ENCODE data around the gene NUP153. TPM values are rescaled to one million over a fixed set of nuclear protein-coding genes. Genes with fewer than 3 reads are reported as not detected.

The NUP153 gene
- total RNA-seq, 1 experiment from 2014 or later: 99.3 TPM

GRCh38 chr6:17728551-17729222, 22.0 kb upstream of the NUP153 start:
- Histone ChIP-seq H3K79me1 (ENCODE audit: insufficient read depth, low read depth, low read length, poor library complexity, severe bottlenecking) (no peaks in the 10 kb centered on the region), H3K9me3 (ENCODE audit: control insufficient read depth, low read depth, low read length) (no peaks in the 10 kb centered on the region), H3K4me1 (ENCODE audit: insufficient read depth, low read length) (no peaks in the 10 kb centered on the region; the same call in 1 of the 2 replicates), H3K79me2 (ENCODE audit: insufficient read depth, low read length) (no peaks in the 10 kb centered on the region), H3K18ac (ENCODE audit: insufficient read length, low read depth, low read length) (no peak overlapping the region), H2BK12ac (ENCODE audit: insufficient read length, low read depth, low read length) (no peak overlapping the region), H2BK5ac (ENCODE audit: insufficient read length, low read length) (no peak overlapping the region), H2BK15ac (ENCODE audit: low read depth, low read length) (no peak overlapping the region), H2BK20ac (ENCODE audit: low read depth, low read length, poor library complexity, severe bottlenecking) (no peak overlapping the region), H4K20me1 (ENCODE audit: control insufficient read depth, insufficient read depth, insufficient read length) (no peaks in the 10 kb centered on the region), H2AK5ac (ENCODE audit: insufficient read length, low read length) (no peak overlapping the region), H3K23ac (ENCODE audit: insufficient read length, low read depth, low read length) (no peak overlapping the region), H3K4me2 (ENCODE audit: insufficient read depth, insufficient read length, low read length) (no peak overlapping the region), H3K56ac (ENCODE audit: insufficient read length, low read depth, low read length) (no peak overlapping the region), H3K9ac (ENCODE audit: extremely low read depth, insufficient read length, low read length) (no peak overlapping the region), H4K8ac (replicated peaks; ENCODE audit: insufficient read length, low read depth, low read length) (no peak overlapping the region), H3T11ph (ENCODE audit: low read length) (no peak overlapping the region), H3K4ac (ENCODE audit: low read depth, low read length) (no peak overlapping the region), H2BK120ac (ENCODE audit: low read depth, low read length, poor library complexity, severe bottlenecking) (no peak overlapping the region), H2AFZ (ENCODE audit: low read length) (no peak overlapping the region), H3K27me3 (ENCODE audit: insufficient read depth, low read length) (no peaks in the 10 kb centered on the region), H3K14ac (ENCODE audit: insufficient read depth, low read length) (no peak overlapping the region), H3K23me2 (ENCODE audit: insufficient read length, low read depth, low read length, poor library complexity, severe bottlenecking) (no peaks in the 10 kb centered on the region), H3K27ac (ENCODE audit: insufficient read length, low read depth, low read length) (no peak overlapping the region), H4K5ac (ENCODE audit: insufficient read length, low read depth, low read length) (no peak overlapping the region), H4K91ac (ENCODE audit: insufficient read length, low read depth, low read length) (no peak overlapping the region)
- Mint-ChIP-seq H3K27me3 (ENCODE audit: low read depth) (no peaks in the 10 kb centered on the region), H3K27ac (no peak overlapping the region), H3K4me3 (no peak overlapping the region), H3K4me1 (peaks cover 9% of the 10 kb centered on the region in 2 experiments; a peak in 3 of 4 replicates), H3K9me3 (peaks cover 2 to 6% of the 10 kb centered on the region in 2 experiments; a peak in 1 of 5 replicates), H3K36me3 (ENCODE audit: insufficient read depth in 1 of 3, low read depth in 3 of 3) (peaks cover 0 to 2% (median 0%) of the 10 kb centered on the region in 3 experiments; a peak in 2 of 7 replicates)
- no peak for TF ChIP-seq CTCF (conservative IDR thresholded peaks at IDR 0.05)
- WGBS (ENCODE audit: extremely low coverage, insufficient read length, low lambda C conversion rate): no CpG with 5 or more reads among the region's 49 CpGs
- DNase-seq: no peak

All from H9 (cell line).